ENCODE measurements around the gene MAGEC1. TPM values are rescaled to one million over a fixed set of nuclear protein-coding genes. Genes with fewer than 3 reads are reported as not detected.

The MAGEC1 gene
- total and polyA plus RNA-seq, 2 experiments from 2014 or later, result not detected

GRCh38 chrX:141857479-141857878 lies 46.2 kb upstream of the MAGEC1 start:
- no peaks in the 10 kb centered on the region for H3K9me3 Mint-ChIP-seq
- no peaks in the 10 kb centered on the region for H3K27me3 Mint-ChIP-seq (ENCODE audit: insufficient read depth, low read depth, poor library complexity)
- H3K4me3 Mint-ChIP-seq, result no peak overlapping the region
- Histone ChIP-seq H3K36me3 (ENCODE audit: insufficient read depth) (no peaks in the 10 kb centered on the region), H4K20me1 (replicated peaks; ENCODE audit: insufficient read depth) (no peaks in the 10 kb centered on the region), H3F3A (replicated peaks; ENCODE audit: low read depth) (no peaks in the 10 kb centered on the region), H3K4me2 (no peak overlapping the region), H3K4me3 (no peak overlapping the region), H3K9me2 (ENCODE audit: insufficient read depth) (no peaks in the 10 kb centered on the region), H2AFZ (no peak overlapping the region), H3K27me3 (ENCODE audit: insufficient read depth) (no peaks in the 10 kb centered on the region), H3K79me2 (replicated peaks; ENCODE audit: insufficient read depth) (no peaks in the 10 kb centered on the region), H3K27ac (ENCODE audit: low read depth) (no peak overlapping the region), H3K4me1 (ENCODE audit: insufficient read depth) (no peaks in the 10 kb centered on the region)
- no peak for TF ChIP-seq EZH2phosphoT487 (IDR thresholded peaks at IDR 0.05; ENCODE audit: unreplicated experiment)
- no peak for TF ChIP-seq ZNF114 (CRISPR knock-in tag; IDR thresholded peaks at IDR 0.05)
- no peak for TF ChIP-seq ZNF331 (CRISPR knock-in tag; IDR thresholded peaks at IDR 0.05; ENCODE audit: low read depth)
- TF ChIP-seq EZH2 (IDR thresholded peaks at IDR 0.05; ENCODE audit: low read depth, unreplicated experiment), result no peak
- no peak for TF ChIP-seq ETS1 (IDR thresholded peaks at IDR 0.05)
- no peak for TF ChIP-seq REST (IDR thresholded peaks at IDR 0.05; ENCODE audit: unreplicated experiment)
- TF ChIP-seq, protein P1, sequence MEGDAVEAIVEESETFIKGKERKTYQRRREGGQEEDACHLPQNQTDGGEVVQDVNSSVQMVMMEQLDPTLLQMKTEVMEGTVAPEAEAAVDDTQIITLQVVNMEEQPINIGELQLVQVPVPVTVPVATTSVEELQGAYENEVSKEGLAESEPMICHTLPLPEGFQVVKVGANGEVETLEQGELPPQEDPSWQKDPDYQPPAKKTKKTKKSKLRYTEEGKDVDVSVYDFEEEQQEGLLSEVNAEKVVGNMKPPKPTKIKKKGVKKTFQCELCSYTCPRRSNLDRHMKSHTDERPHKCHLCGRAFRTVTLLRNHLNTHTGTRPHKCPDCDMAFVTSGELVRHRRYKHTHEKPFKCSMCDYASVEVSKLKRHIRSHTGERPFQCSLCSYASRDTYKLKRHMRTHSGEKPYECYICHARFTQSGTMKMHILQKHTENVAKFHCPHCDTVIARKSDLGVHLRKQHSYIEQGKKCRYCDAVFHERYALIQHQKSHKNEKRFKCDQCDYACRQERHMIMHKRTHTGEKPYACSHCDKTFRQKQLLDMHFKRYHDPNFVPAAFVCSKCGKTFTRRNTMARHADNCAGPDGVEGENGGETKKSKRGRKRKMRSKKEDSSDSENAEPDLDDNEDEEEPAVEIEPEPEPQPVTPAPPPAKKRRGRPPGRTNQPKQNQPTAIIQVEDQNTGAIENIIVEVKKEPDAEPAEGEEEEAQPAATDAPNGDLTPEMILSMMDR (conservative IDR thresholded peaks at IDR 0.05; ENCODE audit: low read depth in 2 of 2), result no peak
- TF ChIP-seq NANOG (IDR thresholded peaks at IDR 0.05; ENCODE audit: borderline replicate concordance), result no peak
- TF ChIP-seq JUNB (IDR thresholded peaks at IDR 0.05; ENCODE audit: unreplicated experiment), result no peak
- TF ChIP-seq CREB1 (CRISPR knock-in tag; IDR thresholded peaks at IDR 0.05; ENCODE audit: low read depth), result no peak
- TF ChIP-seq, protein P2, sequence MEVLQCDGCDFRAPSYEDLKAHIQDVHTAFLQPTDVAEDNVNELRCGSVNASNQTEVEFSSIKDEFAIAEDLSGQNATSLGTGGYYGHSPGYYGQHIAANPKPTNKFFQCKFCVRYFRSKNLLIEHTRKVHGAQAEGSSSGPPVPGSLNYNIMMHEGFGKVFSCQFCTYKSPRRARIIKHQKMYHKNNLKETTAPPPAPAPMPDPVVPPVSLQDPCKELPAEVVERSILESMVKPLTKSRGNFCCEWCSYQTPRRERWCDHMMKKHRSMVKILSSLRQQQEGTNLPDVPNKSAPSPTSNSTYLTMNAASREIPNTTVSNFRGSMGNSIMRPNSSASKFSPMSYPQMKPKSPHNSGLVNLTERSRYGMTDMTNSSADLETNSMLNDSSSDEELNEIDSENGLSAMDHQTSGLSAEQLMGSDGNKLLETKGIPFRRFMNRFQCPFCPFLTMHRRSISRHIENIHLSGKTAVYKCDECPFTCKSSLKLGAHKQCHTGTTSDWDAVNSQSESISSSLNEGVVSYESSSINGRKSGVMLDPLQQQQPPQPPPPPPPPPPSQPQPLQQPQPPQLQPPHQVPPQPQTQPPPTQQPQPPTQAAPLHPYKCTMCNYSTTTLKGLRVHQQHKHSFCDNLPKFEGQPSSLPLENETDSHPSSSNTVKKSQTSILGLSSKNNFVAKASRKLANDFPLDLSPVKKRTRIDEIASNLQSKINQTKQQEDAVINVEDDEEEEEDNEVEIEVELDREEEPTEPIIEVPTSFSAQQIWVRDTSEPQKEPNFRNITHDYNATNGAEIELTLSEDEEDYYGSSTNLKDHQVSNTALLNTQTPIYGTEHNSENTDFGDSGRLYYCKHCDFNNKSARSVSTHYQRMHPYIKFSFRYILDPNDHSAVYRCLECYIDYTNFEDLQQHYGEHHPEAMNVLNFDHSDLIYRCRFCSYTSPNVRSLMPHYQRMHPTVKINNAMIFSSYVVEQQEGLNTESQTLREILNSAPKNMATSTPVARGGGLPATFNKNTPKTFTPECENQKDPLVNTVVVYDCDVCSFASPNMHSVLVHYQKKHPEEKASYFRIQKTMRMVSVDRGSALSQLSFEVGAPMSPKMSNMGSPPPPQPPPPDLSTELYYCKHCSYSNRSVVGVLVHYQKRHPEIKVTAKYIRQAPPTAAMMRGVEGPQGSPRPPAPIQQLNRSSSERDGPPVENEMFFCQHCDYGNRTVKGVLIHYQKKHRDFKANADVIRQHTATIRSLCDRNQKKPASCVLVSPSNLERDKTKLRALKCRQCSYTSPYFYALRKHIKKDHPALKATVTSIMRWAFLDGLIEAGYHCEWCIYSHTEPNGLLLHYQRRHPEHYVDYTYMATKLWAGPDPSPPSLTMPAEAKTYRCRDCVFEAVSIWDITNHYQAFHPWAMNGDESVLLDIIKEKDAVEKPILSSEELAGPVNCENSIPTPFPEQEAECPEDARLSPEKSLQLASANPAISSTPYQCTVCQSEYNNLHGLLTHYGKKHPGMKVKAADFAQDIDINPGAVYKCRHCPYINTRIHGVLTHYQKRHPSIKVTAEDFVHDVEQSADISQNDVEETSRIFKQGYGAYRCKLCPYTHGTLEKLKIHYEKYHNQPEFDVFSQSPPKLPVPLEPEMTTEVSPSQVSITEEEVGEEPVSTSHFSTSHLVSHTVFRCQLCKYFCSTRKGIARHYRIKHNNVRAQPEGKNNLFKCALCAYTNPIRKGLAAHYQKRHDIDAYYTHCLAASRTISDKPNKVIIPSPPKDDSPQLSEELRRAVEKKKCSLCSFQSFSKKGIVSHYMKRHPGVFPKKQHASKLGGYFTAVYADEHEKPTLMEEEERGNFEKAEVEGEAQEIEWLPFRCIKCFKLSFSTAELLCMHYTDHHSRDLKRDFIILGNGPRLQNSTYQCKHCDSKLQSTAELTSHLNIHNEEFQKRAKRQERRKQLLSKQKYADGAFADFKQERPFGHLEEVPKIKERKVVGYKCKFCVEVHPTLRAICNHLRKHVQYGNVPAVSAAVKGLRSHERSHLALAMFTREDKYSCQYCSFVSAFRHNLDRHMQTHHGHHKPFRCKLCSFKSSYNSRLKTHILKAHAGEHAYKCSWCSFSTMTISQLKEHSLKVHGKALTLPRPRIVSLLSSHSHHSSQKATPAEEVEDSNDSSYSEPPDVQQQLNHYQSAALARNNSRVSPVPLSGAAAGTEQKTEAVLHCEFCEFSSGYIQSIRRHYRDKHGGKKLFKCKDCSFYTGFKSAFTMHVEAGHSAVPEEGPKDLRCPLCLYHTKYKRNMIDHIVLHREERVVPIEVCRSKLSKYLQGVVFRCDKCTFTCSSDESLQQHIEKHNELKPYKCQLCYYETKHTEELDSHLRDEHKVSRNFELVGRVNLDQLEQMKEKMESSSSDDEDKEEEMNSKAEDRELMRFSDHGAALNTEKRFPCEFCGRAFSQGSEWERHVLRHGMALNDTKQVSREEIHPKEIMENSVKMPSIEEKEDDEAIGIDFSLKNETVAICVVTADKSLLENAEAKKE (CRISPR knock-in tag; IDR thresholded peaks at IDR 0.05), result no peak
- no peak for TF ChIP-seq STAT1 (IDR thresholded peaks at IDR 0.05; ENCODE audit: unreplicated experiment)
- TF ChIP-seq POLR2AphosphoS5 (IDR thresholded peaks at IDR 0.05; ENCODE audit: low read depth), result no peak
- DNase-seq (ENCODE audit: low spot score) (no peak), ATAC-seq (no peak)
- peaks cover 5% of the 10 kb centered on the region for H3K4me1 Mint-ChIP-seq
- H3K36me3 Mint-ChIP-seq (ENCODE audit: low read depth), result no peaks in the 10 kb centered on the region
- H3K27ac Mint-ChIP-seq, result no peak overlapping the region
